SW480 (cell line): ENCODE results near the gene CARMIL3.

Source experiments
- DNase-seq: peaks from one replicate; pipeline ENCODE4 v3.0.0-alpha.2; 2016; ENCODE audit warnings: low spot score

The CARMIL3 gene

GRCh38 chr14:24063263-24063836 lies 11.5 kb downstream of the CARMIL3 start:
- DNase-seq = no peak

DNA sequence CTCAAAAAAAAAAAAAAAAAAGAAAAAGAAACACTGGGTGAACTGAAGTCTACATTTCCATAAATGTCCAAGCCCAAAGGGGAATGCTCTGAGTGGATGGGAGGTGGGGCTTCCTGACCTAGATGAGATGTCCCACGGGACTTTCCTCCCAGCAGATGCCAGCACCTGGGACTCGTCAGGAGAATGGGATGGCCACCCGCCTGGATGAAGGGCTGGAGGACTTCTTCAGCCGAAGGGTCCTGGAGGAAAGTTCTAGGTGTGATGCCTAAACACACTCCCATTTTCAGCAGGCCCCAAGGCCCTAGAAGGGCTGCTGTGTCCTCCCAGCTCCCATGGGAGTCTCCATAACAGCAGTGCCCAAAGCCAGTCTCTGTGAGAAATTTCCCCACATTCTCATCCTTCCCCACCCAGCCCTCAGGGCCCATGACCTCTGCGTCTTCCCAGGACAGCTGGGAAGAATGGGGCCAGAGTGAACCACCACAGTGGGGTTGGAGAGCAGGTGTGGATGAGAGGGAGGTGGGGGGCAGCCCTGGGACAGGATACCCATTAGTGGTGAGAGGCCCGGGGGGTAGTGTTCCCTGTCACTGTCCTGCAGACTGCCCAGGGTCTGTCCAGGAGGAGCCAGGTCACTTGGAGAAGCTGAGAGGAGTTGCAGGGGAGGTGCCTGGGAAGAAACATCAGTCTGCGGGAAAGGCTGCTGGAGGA lies 12.4 kb downstream of the CARMIL3 start:
- no peak for DNase-seq

DNA sequence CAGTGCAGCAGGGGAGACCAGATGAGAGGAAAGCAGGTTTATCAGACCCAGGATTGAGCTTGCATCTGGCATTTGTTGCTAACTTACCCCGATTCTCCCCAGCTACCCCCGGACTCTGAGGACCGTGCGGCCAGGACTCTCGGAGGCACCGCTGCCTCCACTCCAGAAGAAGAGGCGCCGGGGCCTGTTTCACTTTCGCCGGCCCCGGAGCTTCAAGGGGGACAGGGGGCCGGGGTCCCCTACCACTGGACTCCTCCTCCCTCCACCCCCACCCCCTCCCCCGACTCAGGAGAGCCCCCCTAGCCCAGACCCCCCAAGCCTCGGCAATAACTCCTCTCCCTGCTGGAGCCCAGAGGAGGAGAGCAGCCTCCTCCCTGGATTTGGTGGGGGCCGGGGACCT lies 13.0 kb downstream of the CARMIL3 start:
- no peak for DNase-seq

DNA sequence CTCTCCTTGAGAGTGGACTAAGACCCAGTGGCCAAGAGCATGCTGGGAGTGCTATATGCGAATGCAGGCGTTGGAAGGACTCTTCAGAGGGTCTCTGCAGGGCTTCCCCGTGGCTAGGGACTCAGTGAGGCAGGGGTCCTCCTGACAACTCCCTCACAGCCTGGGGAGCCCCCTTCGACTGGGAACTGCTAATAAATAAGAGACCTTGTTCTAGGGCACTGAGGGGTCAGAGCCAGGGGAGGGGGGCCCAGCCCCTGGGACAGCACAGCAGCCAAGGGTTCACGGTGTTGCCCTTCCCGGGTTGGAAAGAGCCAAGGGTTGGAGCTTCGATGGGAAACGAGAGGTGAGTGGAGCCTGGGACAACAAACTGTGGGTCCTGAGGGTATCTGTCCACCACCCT lies 13.6 kb downstream of the CARMIL3 start:
- DNase-seq = no peak

- no peak for DNase-seq
Measured at GRCh38 chr14:24066496-24067132, 14.8 kb downstream of the CARMIL3 start.

DNA sequence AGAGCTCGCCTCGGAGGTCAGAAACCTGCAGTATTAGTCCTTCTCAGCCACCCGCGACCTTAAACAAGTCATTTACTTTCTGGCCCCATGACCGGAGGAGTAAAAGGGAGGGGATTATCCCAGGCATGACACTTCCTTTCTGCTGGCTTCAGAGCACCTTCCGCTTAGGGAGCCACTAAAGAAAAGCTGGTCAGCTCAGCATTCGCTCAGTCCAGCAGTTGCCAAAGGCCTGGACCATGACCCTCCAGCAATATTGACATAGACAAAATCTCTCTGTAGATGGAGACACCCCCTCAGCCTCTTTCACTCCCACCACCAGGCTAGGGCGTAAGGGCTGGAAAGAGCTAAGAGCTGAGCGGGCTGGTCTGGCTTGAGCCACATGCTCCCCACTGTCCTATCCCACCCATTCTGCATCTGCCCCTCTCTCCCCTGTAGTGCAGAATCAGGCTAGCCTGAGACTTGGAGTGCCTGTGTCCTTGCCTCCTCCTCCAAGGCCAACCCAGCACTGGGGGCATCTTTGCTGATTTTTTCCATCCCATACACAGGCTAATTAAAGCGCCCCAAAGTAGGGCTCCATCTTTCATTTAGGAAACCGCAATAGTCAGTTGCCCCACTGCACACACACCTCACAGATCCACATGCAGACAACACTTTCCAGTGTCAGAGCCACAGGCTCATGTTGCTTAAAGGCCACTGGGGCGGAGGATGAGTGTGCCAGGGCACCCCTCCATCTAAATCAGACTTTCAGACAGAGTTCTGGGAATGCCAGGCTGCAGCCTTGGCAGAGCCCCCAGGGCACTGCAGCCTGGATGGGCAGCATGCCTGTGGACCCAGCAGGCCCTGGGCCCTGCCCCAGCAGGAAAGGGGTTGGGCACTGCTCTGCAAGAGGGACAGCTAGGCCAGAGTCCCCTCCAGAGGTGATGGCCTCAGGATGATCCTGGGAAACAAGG lies 15.6 kb downstream of the CARMIL3 start:
- DNase-seq = no peak

- DNase-seq = no peak
Measured at GRCh38 chr14:24068711-24069410, 17.1 kb downstream of the CARMIL3 start.

DNA sequence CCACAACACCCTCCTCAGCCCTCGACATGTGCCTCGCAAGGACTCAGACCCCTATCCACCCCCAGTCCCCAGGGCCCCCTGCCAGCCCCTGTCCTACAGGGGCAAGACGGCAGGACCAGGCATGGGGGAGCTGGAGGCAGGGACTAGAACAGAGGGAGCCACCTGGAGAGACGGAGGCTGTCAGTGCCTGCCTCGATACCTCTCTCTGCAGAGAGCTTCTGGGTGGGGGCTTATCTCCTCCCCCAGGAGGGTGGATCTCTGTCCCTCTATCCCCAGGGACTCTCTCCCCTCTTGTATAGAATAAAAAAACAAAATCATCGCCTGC lies 17.6 kb downstream of the CARMIL3 start:
- DNase-seq = no peak

GRCh38 chr14:24070285-24071143 lies 18.7 kb downstream of the CARMIL3 start:
- no peak for DNase-seq

GRCh38 chr14:24071144-24071697 lies 19.4 kb downstream of the CARMIL3 start, which contains the start of gene CPNE6:
Gene CPNE6 (plus strand): TSS chr14:24071562. CDS start chr14:24072937, 1,375 bp downstream.
- DNase-seq = no peak

DNA sequence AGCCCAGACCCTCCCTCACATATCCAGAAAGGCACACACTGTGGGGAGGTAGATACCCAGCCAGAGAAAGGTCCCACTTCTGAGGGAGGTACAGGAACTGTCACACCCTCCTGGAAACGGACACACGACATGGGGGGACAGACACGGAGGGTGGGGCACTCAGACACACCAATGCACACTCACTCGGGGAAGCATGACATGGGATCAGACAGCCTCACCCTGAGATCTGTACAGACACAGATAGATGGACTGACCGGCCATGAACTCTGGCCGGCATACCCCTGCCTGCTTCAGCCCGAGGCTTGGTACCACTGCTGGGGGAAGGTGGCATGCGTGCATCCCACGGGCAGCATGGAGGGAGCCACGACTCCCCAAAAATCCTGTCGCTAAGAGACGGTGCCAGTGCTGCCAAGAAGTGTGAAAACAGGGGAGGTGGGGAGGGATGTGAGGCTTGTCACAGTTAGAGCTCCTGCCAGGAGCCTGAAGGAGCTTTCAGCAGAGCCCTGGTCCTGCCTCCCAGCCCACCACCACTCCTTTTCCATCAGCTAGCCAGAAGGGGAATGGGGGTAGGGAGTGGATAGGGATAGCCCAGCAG lies 20.1 kb downstream of the CARMIL3 start:
- DNase-seq = no peak

DNA sequence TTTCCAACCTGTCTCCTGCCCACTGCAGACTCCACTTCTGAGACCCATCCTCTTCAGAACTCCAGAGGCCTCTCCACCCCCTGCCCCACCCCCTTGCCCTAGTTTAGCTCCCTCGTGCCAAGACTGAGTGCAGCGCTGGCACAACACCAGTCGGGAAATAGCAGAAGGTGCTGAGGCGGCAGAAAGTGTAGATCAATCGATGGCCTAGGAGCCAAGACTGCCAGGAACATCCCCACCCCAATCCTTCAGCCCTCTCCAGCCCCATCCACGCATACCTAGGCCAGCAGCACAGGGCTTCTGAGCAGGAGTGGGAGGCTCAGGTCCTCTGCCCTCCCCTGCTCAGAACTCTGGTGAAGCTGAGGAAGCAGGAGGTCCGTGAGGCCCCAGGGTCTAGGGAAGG lies 20.6 kb downstream of the CARMIL3 start:
- no peak for DNase-seq

GRCh38 chr14:24072881-24073877 lies 21.4 kb downstream of the CARMIL3 start:
- DNase-seq = no peak

GRCh38 chr14:24074625-24075484 lies 23.0 kb downstream of the CARMIL3 start:
- DNase-seq = no peak

GRCh38 chr14:24075485-24076301 lies 23.9 kb downstream of the CARMIL3 start:
- no peak for DNase-seq

- DNase-seq = no peak
Measured at GRCh38 chr14:24076302-24076601, 24.4 kb downstream of the CARMIL3 start.

DNA sequence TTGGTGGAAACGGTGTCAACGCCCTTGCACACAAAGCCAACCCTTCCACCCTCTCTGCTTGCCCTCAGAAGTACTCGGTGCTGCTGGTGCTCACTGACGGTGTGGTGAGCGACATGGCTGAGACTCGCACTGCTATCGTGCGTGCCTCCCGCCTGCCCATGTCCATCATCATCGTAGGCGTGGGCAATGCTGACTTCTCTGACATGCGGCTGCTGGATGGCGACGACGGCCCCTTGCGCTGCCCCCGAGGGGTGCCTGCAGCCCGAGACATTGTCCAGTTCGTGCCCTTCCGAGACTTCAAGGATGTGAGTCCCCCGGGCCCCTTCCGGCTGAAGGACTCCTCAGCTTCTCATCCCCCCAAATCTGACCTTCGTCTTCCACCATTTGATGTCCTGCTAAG lies 25.3 kb downstream of the CARMIL3 start:
- no peak for DNase-seq
